Measurements from ENCODE around the gene C11orf71. TPM values are rescaled to one million over a fixed set of nuclear protein-coding genes. Genes with fewer than 3 reads are reported as not detected.

Gene C11orf71
- total RNA-seq, 3 donors from 2014 or later: 6.5 to 8.9 (median 8.2) TPM

DNA sequence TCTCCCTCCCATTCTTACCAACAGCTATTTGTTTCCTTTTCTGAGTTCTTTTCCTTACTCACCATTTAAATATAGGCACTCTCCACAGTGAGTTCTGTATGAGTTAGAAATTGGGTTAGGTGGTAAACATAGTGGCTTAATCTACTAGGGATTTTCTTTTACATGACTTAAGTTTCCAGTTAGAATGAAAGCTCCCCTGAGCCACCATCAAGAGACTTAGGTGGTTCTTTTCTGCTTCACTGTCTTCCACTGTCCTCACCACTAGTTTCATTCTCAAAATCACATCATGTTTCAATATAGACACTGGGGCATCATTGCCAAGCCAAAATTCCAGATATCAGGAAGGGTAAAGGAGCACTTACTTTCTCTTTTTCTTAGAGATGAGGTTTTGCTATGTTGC is 30.0 kb upstream of the C11orf71 start:
- ATAC-seq (no peak), DNase-seq (no peak)
- no peaks in the 10 kb centered on the region for H3K4me1 Mint-ChIP-seq (ENCODE audit: low read depth)
- no peak overlapping the region for H3K4me3 Mint-ChIP-seq
- no peaks in the 10 kb centered on the region for H3K36me3 Mint-ChIP-seq (ENCODE audit: insufficient read depth)
- H3K27me3 Mint-ChIP-seq (ENCODE audit: low read depth): no peaks in the 10 kb centered on the region
- peaks cover under 1% of the 10 kb centered on the region for H3K9me3 Mint-ChIP-seq

DNA sequence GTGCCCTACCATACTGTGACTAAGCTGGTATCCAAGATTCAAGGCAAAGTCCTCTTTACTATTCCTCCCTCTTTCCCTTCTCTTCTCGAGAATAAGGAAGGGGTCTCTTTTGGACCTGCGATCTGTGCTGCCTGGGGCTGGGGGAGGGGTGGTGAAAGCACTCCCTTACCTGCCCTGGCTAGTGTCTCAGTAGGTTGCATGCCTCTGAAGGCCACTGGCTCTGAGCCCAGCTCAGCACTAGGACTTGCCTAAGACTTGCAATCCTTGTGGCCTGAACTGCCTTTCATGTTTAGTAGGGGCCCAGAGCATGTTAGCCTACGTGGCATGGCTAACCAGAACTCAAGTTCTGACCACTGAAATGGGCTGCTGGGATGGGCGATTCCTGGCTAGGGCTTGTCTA is 26.0 kb upstream of the C11orf71 start:
- no peak for DNase-seq
- H3K4me3 Mint-ChIP-seq: no peak overlapping the region
- H3K4me1 Mint-ChIP-seq (ENCODE audit: low read depth): no peaks in the 10 kb centered on the region
- peaks cover 18% of the 10 kb centered on the region for H3K9me3 Mint-ChIP-seq
- no peak for ATAC-seq
- no peaks in the 10 kb centered on the region for H3K36me3 Mint-ChIP-seq (ENCODE audit: insufficient read depth)
- no peaks in the 10 kb centered on the region for H3K27me3 Mint-ChIP-seq (ENCODE audit: low read depth)

DNA sequence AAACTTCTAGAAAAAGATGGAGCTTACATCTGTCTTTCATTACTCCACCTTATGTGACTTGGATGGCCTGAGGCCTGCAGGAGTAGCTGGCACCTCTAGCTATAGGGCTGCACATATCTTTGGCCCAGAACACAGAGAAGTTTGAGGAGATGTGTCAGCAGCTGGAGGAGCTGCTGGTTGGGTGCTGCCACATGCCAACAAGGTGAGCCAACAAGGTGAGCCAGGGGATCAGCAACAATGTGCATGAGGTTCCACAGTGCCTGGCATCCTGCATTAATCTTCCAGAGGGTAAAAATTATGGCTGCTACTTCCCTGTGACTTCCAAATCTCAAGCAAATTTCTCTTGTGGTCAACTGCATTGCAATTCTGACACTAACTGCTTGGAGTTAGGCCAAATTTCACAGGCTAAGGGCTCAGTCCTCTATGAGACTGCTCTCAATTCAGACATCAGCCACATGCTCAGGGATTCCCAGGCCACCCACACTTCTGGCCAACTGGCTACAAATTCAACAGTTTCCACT is 16.2 kb upstream of the C11orf71 start:
- DNase-seq (no peak), ATAC-seq (no peak)
- Mint-ChIP-seq H3K27me3 (ENCODE audit: low read depth) (no peaks in the 10 kb centered on the region), H3K4me1 (ENCODE audit: low read depth) (no peaks in the 10 kb centered on the region), H3K4me3 (no peak overlapping the region), H3K9me3 (no peaks in the 10 kb centered on the region), H3K36me3 (ENCODE audit: insufficient read depth) (peaks cover 4% of the 10 kb centered on the region)

DNA sequence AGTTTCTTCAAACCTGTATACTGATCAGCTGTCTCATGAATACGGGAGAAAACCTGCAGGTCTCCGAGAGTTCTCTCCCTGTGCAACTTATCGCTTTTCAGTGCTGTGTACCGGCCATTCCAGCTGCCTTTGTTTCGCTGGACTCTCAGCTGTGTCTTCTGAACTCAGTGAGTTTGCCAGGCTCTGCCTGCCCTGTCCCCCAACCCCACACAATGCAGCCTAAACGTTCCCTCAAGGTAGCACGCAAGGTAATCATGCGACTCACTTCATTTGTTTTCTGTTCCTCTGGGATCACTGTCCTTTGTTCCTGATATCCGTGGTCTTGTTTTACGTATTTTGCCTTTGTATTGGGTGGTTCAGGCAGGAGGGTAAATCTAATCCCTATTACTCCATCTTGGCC is 13.6 kb upstream of the C11orf71 start:
- Mint-ChIP-seq H3K36me3 (ENCODE audit: insufficient read depth) (peaks cover 10% of the 10 kb centered on the region), H3K4me1 (ENCODE audit: low read depth) (no peaks in the 10 kb centered on the region), H3K9me3 (no peaks in the 10 kb centered on the region), H3K27me3 (ENCODE audit: low read depth) (no peaks in the 10 kb centered on the region), H3K4me3 (no peak overlapping the region)
- no peak for ATAC-seq
- no peak for DNase-seq

GRCh38 chr11:114412946-114413345 is 12.6 kb upstream of the C11orf71 start:
- H3K36me3 Mint-ChIP-seq (ENCODE audit: insufficient read depth): peaks cover 12% of the 10 kb centered on the region
- no peaks in the 10 kb centered on the region for H3K4me1 Mint-ChIP-seq (ENCODE audit: low read depth)
- H3K27me3 Mint-ChIP-seq (ENCODE audit: low read depth): no peaks in the 10 kb centered on the region
- no peak for DNase-seq
- no peak overlapping the region for H3K4me3 Mint-ChIP-seq
- ATAC-seq: no peak
- no peaks in the 10 kb centered on the region for H3K9me3 Mint-ChIP-seq

GRCh38 chr11:114401311-114401710 is 1.0 kb upstream of the C11orf71 start:
- peak overlapping the region; percentile 96 for H3K4me3 Mint-ChIP-seq
- H3K36me3 Mint-ChIP-seq (ENCODE audit: insufficient read depth): peaks cover 21% of the 10 kb centered on the region
- no peaks in the 10 kb centered on the region for H3K9me3 Mint-ChIP-seq
- DNase-seq (no peak), ATAC-seq (no peak)
- no peaks in the 10 kb centered on the region for H3K27me3 Mint-ChIP-seq (ENCODE audit: low read depth)
- peaks cover 57% of the 10 kb centered on the region for H3K4me1 Mint-ChIP-seq (ENCODE audit: low read depth)

DNA sequence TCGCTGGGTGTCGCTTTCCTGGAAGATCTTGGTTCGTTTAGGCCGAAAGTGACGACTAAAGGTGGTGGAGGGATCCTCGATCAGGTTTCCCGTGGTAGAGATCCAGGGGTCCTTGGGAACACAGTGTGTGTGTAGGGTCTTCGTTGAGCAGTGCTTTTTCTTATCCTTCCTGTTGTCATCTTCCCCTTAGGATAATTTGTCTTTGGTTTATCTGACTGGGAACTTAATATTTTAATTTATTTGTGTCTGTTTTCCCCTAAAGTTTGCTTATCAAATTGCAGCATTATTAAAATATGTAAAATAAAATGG is 558 bp upstream of the C11orf71 start:
- Mint-ChIP-seq H3K4me1 (ENCODE audit: low read depth) (peaks cover 53% of the 10 kb centered on the region), H3K4me3 (peak overlapping the region; percentile 96), H3K9me3 (no peaks in the 10 kb centered on the region), H3K36me3 (ENCODE audit: insufficient read depth) (peaks cover 16% of the 10 kb centered on the region), H3K27me3 (ENCODE audit: low read depth) (no peaks in the 10 kb centered on the region)
- ATAC-seq (no peak), DNase-seq (no peak)

DNA sequence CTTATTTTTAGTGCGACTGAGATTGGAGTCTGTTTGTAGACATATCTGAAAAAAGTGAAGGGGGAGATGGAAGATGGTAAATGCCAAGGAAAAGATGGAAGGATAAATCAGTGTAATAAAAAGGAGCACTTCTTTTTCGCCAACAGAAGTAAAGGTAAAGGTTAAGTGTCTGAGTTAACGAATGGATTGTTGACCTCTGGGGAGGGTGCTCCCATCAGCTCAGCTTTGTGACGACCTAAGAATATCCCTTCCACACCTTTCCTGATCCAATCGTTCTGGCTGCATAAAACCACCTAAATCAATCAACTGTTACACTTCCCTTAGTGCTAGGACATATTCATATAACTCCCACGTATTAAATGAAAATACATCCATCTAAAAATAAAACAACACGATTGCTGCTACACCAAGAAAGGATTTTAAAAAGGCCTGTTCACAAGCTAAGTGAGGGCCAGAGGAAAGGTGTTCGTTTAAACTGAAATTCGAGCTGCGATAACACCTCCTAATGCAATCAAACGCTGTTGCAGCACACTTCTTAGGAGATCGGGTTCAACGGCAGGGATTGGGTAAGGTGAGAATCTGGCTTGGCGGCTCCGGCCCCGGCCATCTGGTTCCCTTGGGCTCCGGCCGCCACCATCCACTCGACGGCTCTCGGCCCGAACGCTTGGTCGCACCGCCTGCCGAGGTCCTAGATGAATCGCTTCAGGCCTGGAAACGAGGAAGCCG is 658 bp downstream of the C11orf71 start:
- Mint-ChIP-seq H3K27me3 (ENCODE audit: low read depth) (no peaks in the 10 kb centered on the region), H3K9me3 (no peaks in the 10 kb centered on the region), H3K36me3 (ENCODE audit: insufficient read depth) (peaks cover 10% of the 10 kb centered on the region), H3K4me1 (ENCODE audit: low read depth) (peaks cover 43% of the 10 kb centered on the region), H3K4me3 (peak overlapping the region; percentile 96)
- peak; percentile 15 to 23 for ATAC-seq
- no peak for DNase-seq

DNA sequence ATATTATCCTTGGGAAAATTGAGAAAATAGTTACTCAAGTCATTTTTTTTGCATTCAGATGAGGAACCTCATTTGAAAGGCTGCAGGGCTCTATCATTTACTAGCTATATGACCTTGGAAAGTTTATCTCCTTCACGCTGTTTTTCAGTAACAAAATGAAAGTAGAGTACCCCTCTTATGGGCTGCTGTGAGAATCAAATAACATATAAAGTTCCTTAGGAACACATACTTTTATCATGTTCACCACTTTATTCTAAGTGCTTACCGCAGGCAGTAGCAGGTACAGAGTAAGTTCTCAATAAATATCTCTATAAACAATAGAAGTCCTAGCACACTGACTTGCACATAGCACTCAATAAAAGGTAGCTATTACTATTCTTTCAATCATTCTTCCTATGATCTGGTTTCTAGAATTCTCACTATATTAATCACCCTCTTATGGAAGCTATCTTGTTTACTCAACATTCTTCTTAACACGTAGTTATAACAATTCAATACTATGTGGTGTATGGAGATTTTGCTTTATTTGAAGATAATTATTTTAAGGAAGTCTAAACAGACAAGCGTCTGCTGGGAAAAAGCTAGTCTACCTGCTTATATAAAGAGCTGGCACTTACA is 1.9 kb downstream of the C11orf71 start:
- peaks cover 35% of the 10 kb centered on the region for H3K4me1 Mint-ChIP-seq (ENCODE audit: low read depth)
- H3K27me3 Mint-ChIP-seq (ENCODE audit: low read depth): no peaks in the 10 kb centered on the region
- no peaks in the 10 kb centered on the region for H3K9me3 Mint-ChIP-seq
- DNase-seq (no peak), ATAC-seq (no peak)
- peak overlapping the region; percentile 96 for H3K4me3 Mint-ChIP-seq
- H3K36me3 Mint-ChIP-seq (ENCODE audit: insufficient read depth): peaks cover 5% of the 10 kb centered on the region

DNA sequence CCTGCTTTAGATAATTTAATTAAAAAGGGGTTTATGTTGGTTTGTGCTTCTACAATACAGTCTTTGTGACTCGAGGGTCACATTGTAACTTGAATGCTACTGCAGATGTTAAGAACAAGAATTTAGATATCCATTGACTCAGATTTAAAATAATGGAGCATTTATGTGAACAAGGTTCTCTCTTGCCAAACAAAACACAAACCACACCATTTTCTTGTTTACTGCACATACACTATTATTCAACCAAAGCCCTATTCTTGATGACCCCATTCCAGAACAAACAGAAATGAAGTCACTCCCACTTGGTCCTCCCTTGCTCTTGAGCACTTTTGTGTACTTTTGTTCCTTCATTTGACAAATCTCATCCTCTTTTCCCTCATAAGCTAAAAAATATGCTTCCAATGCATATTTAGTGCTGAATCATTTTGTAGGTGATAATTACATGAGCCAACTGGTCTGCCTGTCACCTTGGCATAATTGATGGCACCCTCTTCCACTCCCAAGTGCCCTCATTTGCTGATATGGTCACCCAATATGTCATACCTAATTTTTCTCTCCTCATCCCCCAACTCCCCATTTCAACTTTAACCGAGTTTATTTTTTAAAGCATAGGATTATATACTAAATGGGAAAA is 2.8 kb downstream of the C11orf71 start:
- Mint-ChIP-seq H3K4me3 (no peak overlapping the region), H3K36me3 (ENCODE audit: insufficient read depth) (peaks cover 3% of the 10 kb centered on the region)

DNA sequence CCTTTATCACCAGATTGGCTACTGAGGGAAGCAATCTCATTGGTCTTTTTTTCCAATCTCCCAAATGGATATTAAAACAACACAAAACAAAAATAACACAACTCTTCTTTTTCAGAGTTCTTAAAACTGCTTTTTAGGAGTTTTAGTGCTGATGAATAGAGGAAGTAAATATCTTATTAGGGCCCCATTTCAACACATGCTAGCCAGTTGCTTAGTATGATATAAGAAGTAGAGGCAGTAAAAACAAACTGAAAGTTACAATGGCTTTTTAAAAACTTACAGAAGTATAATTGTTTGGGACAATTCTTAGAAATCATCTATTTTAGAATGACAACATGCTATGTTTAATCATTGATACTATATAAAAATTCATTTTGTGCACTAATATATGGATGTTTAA is 3.4 kb downstream of the C11orf71 start:
- Mint-ChIP-seq H3K4me3 (no peak overlapping the region), H3K36me3 (ENCODE audit: insufficient read depth) (peaks cover under 1% of the 10 kb centered on the region), H3K27me3 (ENCODE audit: low read depth) (no peaks in the 10 kb centered on the region), H3K9me3 (no peaks in the 10 kb centered on the region), H3K4me1 (ENCODE audit: low read depth) (peaks cover 24% of the 10 kb centered on the region)
- no peak for DNase-seq
- ATAC-seq: no peak

More for the DNA sequence above, 2.8 kb downstream of the C11orf71 start:
- Mint-ChIP-seq H3K9me3 (no peaks in the 10 kb centered on the region), H3K27me3 (ENCODE audit: low read depth) (no peaks in the 10 kb centered on the region), H3K4me1 (ENCODE audit: low read depth) (peaks cover 28% of the 10 kb centered on the region)
- DNase-seq (no peak), ATAC-seq (no peak)

- H3K9me3 Mint-ChIP-seq: no peaks in the 10 kb centered on the region
- DNase-seq (no peak), ATAC-seq (no peak)
- H3K4me3 Mint-ChIP-seq: no peak overlapping the region
- H3K27me3 Mint-ChIP-seq (ENCODE audit: low read depth): no peaks in the 10 kb centered on the region
- H3K36me3 Mint-ChIP-seq (ENCODE audit: insufficient read depth): no peaks in the 10 kb centered on the region
- H3K4me1 Mint-ChIP-seq (ENCODE audit: low read depth): peaks cover 21% of the 10 kb centered on the region
Observed at GRCh38 chr11:114395736-114396135, 4.6 kb downstream of the C11orf71 start.

GRCh38 chr11:114392735-114393667 is 7.3 kb downstream of the C11orf71 start:
- no peak for ATAC-seq
- Mint-ChIP-seq H3K9me3 (no peaks in the 10 kb centered on the region), H3K27me3 (ENCODE audit: low read depth) (no peaks in the 10 kb centered on the region), H3K4me3 (no peak overlapping the region), H3K4me1 (ENCODE audit: low read depth) (peaks cover 7% of the 10 kb centered on the region), H3K36me3 (ENCODE audit: insufficient read depth) (no peaks in the 10 kb centered on the region)
- no peak for DNase-seq

GRCh38 chr11:114386545-114386944 is 13.8 kb downstream of the C11orf71 start:
- DNase-seq: no peak
- no peaks in the 10 kb centered on the region for H3K4me1 Mint-ChIP-seq (ENCODE audit: low read depth)
- no peaks in the 10 kb centered on the region for H3K9me3 Mint-ChIP-seq
- peaks cover 5% of the 10 kb centered on the region for H3K27me3 Mint-ChIP-seq (ENCODE audit: low read depth)
- H3K4me3 Mint-ChIP-seq: no peak overlapping the region
- no peak for ATAC-seq
- H3K36me3 Mint-ChIP-seq (ENCODE audit: insufficient read depth): no peaks in the 10 kb centered on the region

Measured in activated T-cell treated with anti-CD3 and anti-CD28 coated beads, Interleukin-2, amount 50 U/mL, for 4 hours (primary cell).